ENCODE results near the gene ZMYND12. TPM values are rescaled to one million over a fixed set of nuclear protein-coding genes. Genes with fewer than 3 reads are reported as not detected.
"Not testable (repeated sequence)": the region's sequence is repeated elsewhere in the genome, so short reads cannot be mapped to it uniquely, and the experiment has no call there.

Gene ZMYND12
- total and polyA plus RNA-seq, 10 donors, result 0.46 to 4.3 (median 1.3) TPM; not detected in 1

- WGBS, 5 donors, result 91 to 95% (median 95%) methylated on average over 3 of the region's 3 CpGs
These were observed 22.0 kb upstream of the ZMYND12 start for GRCh38 chr1:42477775-42478174.

GRCh38 chr1:42477354-42477753 lies 21.5 kb upstream of the ZMYND12 start:
- H3K27me3 ChIP-seq (replicated peaks in 1 of 7); H3K4me3 ChIP-seq; H3K4me1 ChIP-seq; H3K9me3 ChIP-seq; H3K27ac ChIP-seq; intact Hi-C loops (cut with DNase I; ENCODE audit: low total_unique reads); DNase-seq: not testable (repeated sequence)
- H3K36me3 ChIP-seq, result peaks cover 0 to 29% (median 4%) of the 10 kb centered on the region in 6 donors
- 83 to 93% (median 86%) methylated on average over 4 of the region's 4 CpGs for WGBS, 5 donors

More at GRCh38 chr1:42477775-42478174, 22.0 kb upstream of the ZMYND12 start:
- no peak for TF ChIP-seq POLR2A (IDR thresholded peaks at IDR 0.05)
- TF ChIP-seq CTCF (IDR thresholded peaks at IDR 0.05 in 8 of 11, conservative IDR thresholded peaks at IDR 0.05 in 3 of 11), result no peak
- TF ChIP-seq POLR2AphosphoS5 (IDR thresholded peaks at IDR 0.05), result no peak
- H3K27me3 ChIP-seq (replicated peaks in 1 of 7), result no peaks in the 10 kb centered on the region
- intact Hi-C loops (cut with DNase I; ENCODE audit: low total_unique reads), result no loop called here
- H3K27ac ChIP-seq, result no peak overlapping the region
- H3K4me3 ChIP-seq, result no peak overlapping the region
- no peaks in the 10 kb centered on the region for H3K4me1 ChIP-seq
- H3K36me3 ChIP-seq, result peaks cover 0 to 32% (median 5%) of the 10 kb centered on the region in 6 donors
- DNase-seq, result no peak
- no peaks in the 10 kb centered on the region for H3K9me3 ChIP-seq

GRCh38 chr1:42476605-42477004 lies 20.8 kb upstream of the ZMYND12 start:
- Histone ChIP-seq H3K4me3 (no peak overlapping the region), H3K27me3 (replicated peaks in 1 of 7) (no peaks in the 10 kb centered on the region), H3K36me3 (peaks cover 0 to 22% (median under 1%) of the 10 kb centered on the region in 6 donors), H3K9me3 (no peaks in the 10 kb centered on the region), H3K27ac (no peak overlapping the region), H3K4me1 (no peaks in the 10 kb centered on the region)
- intact Hi-C loops (cut with DNase I; ENCODE audit: low total_unique reads), result no loop called here
- DNase-seq, result no peak
- TF ChIP-seq CTCF (IDR thresholded peaks at IDR 0.05 in 8 of 11, conservative IDR thresholded peaks at IDR 0.05 in 3 of 11) (no peak), POLR2AphosphoS5 (IDR thresholded peaks at IDR 0.05) (no peak), POLR2A (IDR thresholded peaks at IDR 0.05) (no peak)
- 85 to 96% (median 89%) methylated on average over 4 of the region's 4 CpGs for WGBS, 5 donors

- intact Hi-C loops (cut with DNase I; ENCODE audit: low total_unique reads), result no loop called here
- Histone ChIP-seq H3K9me3 (no peaks in the 10 kb centered on the region), H3K36me3 (peaks cover 0 to 9% (median 0%) of the 10 kb centered on the region in 6 donors), H3K27me3 (replicated peaks in 1 of 7) (no peaks in the 10 kb centered on the region), H3K4me3 (no peak overlapping the region), H3K4me1 (no peaks in the 10 kb centered on the region), H3K27ac (no peak overlapping the region)
- 85 to 90% (median 87%) methylated on average over 2 of the region's 2 CpGs for WGBS, 5 donors
- DNase-seq, result no peak
- TF ChIP-seq POLR2AphosphoS5 (IDR thresholded peaks at IDR 0.05) (no peak), CTCF (IDR thresholded peaks at IDR 0.05 in 8 of 11, conservative IDR thresholded peaks at IDR 0.05 in 3 of 11) (no peak), POLR2A (IDR thresholded peaks at IDR 0.05) (no peak)
These were observed 13.9 kb upstream of the ZMYND12 start for GRCh38 chr1:42469727-42470126.

- WGBS, 5 donors, result 83 to 96% (median 88%) methylated on average over 2 of the region's 2 CpGs
- H3K27me3 ChIP-seq (replicated peaks in 1 of 7), result no peaks in the 10 kb centered on the region
- H3K36me3 ChIP-seq, result peaks cover 0 to 13% (median 2%) of the 10 kb centered on the region in 6 donors
- TF ChIP-seq CTCF (IDR thresholded peaks at IDR 0.05 in 8 of 11, conservative IDR thresholded peaks at IDR 0.05 in 3 of 11) (no peak), POLR2A (IDR thresholded peaks at IDR 0.05) (no peak), POLR2AphosphoS5 (IDR thresholded peaks at IDR 0.05) (no peak)
- peaks cover 5 to 34% (median 21%) of the 10 kb centered on the region in 6 donors for H3K4me1 ChIP-seq
- intact Hi-C loops (cut with DNase I; ENCODE audit: low total_unique reads), result no loop called here
- no peak overlapping the region for H3K27ac ChIP-seq
- no peak overlapping the region for H3K4me3 ChIP-seq
- no peaks in the 10 kb centered on the region for H3K9me3 ChIP-seq
- no peak for DNase-seq
These were observed 10.2 kb upstream of the ZMYND12 start for GRCh38 chr1:42466030-42466429.

Data from spleen (tissue), 11 donors.